Skeletal muscle satellite cell (primary cell): ENCODE data around the gene TEX2.
"Not testable (repeated sequence)": the region's sequence is repeated elsewhere in the genome, so short reads cannot be mapped to it uniquely, and the experiment has no call there.

Experiments
- H3K27me3 ChIP-seq: 2 replicates; pipeline ENCODE4 v1.7.0; 2013; ENCODE audit warnings: low read length; ENCODE audit not compliant: control insufficient read depth, insufficient read depth
- H3K36me3 ChIP-seq: 2 replicates; pipeline ENCODE4 v1.7.0; 2013; ENCODE audit warnings: mild to moderate bottlenecking, control low read depth, low read length; ENCODE audit not compliant: insufficient read depth
- H3K4me1 ChIP-seq: 2 replicates; pipeline ENCODE4 v1.7.0; 2013; ENCODE audit warnings: low read length; ENCODE audit not compliant: control insufficient read depth, insufficient read depth
- H3K4me2 ChIP-seq: 2 replicates; pipeline ENCODE4 v1.7.0; 2013; ENCODE audit warnings: mild to moderate bottlenecking, low read length
- H3K4me3 ChIP-seq: 2 replicates; pipeline ENCODE4 v1.7.0; 2013; ENCODE audit warnings: low read length
- H3K9ac ChIP-seq: 2 replicates; pipeline ENCODE4 v1.7.0; 2013; ENCODE audit warnings: mild to moderate bottlenecking, low read depth, low read length, moderate library complexity
- H3K9me3 ChIP-seq: replicated peaks from 2 replicates; pipeline ENCODE4 v1.7.0; 2013; ENCODE audit warnings: mild to moderate bottlenecking, control low read depth, low read length

The TEX2 gene

DNA sequence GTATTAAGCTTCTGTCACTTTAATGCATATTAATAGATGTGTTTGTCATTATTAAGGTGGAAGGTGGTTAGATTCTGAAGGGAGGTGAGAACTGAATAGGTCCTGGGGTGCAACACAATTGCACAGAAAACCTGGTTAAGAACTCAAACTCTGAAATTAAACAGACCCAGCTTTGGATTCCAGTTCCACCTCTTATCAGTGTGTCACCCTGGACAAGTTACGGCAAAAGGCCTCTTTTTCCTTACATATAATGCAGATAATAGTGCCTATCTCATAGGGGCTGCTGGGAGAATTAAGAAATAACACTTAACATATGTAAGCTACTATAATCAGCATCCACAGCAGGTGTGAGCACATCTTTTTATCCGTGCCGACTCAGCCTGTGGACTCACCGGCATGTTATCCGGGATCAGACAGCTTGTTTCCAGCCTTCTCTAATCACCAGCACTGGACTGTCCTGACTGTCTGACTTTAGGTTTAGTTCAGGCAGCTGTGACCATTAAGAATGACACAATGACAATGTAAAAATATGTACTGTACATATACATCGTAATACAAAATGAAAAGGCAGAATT is 31.4 kb downstream of the TEX2 start:
- Histone ChIP-seq H3K9ac (no peak overlapping the region), H3K4me1 (peaks cover 22% of the 10 kb centered on the region), H3K4me2 (no peak overlapping the region), H3K9me3 (no peaks in the 10 kb centered on the region), H3K36me3 (no peaks in the 10 kb centered on the region), H3K4me3 (no peak overlapping the region), H3K27me3 (no peaks in the 10 kb centered on the region)

DNA sequence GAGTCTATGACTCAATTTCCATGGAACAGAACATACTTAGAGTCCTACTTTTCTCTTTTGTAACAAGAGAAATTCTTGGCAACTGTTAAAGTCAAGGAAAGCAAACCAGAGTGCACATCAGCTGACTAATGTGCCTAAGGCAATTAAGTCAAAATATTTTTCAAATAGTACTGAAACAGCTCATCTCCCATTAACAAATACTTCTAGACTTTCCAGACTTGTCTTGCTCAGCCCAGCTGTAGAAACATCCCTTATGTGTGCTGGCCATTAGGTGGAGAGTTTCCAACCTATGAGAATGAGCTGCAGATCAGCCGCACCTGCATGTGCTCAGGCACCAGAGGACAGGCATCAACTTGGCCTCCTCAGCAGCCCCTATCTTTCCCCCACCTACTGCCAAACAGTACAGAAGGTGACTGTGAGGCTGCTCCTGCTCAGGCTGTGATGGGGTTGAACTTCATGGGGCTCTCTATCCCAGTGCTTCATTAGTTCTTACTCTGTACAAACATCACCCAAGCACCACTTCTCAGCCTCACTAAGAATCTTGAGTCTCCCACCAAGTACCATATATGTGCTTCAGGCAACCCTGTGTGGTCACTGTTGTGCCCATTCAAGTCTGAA is 32.2 kb downstream of the TEX2 start:
- Histone ChIP-seq H3K4me1 (peaks cover 22% of the 10 kb centered on the region), H3K4me2 (peak overlapping the region; percentile 36)

DNA sequence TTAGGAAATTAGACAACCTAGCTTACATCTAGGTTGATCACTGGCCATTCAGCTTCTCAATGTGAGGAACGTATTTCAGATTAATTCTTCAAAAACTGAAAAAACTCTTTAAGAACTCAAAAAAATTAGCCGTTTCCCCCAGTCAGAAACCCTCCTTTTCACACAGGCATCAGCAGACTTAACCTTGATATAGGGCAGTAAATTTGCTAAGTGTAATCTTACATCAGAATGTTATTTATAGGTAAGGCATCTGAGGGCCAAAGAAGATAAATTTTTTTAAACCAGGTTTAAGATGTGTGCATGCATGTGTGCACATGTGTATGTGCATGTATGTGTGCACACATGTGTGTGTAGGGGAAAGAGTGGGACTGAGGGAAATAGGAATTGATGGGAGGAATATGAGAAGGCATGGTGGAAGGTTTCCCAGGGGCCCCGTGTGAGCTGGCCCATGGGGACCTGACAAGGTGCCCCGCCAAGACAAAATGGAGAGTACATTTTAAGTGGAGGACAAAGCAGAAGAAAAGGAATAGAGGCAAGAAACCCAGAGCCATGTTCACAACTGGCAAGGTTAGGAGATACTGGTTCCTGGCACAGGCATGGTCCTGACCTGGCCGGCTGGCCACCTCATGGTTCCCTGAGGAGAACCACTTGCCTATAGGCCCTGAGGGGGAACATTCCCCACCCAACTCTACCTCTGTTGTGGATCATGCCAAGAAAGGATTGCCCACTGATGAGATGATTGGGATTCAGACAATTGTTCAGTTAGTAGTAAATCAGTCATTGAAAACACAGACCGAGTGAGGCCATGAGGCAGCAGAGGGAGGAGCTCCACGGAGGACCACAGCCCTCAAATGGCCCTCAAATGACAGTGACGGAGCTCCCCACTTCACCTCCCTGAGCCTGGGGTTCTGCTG is 33.0 kb downstream of the TEX2 start:
- peak overlapping the region; percentile 40 for H3K9ac ChIP-seq
- H3K4me2 ChIP-seq, result peak overlapping the region; percentile 36
- H3K9me3 ChIP-seq, result no peaks in the 10 kb centered on the region
- no peaks in the 10 kb centered on the region for H3K27me3 ChIP-seq
- H3K4me1 ChIP-seq, result peaks cover 22% of the 10 kb centered on the region
- peak overlapping the region; percentile 12 for H3K4me3 ChIP-seq
- H3K36me3 ChIP-seq, result no peaks in the 10 kb centered on the region

More for the DNA sequence above, 32.2 kb downstream of the TEX2 start:
- Histone ChIP-seq H3K36me3 (no peaks in the 10 kb centered on the region), H3K27me3 (no peaks in the 10 kb centered on the region), H3K9ac (peak overlapping the region; percentile 13), H3K4me3 (peak overlapping the region; percentile 21), H3K9me3 (no peaks in the 10 kb centered on the region)

DNA sequence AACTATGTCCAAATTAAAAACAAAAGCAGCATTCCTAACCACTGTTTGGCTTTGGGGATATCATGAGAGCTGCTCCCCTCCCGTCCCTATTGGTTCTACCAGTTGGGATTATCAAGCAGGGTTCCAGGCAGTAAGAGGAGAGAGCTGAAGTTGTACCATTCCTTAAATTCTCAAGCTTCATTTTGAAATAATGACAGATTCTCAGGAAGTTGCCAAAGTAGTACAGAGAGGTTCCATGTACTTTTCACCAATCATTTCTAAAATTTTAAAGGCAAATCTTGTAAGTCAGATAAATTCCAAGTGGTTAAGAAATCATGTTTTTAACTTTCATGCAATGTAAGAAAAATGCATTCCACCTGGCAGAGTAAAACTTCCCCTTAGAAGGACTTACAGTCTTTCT is 36.9 kb downstream of the TEX2 start:
- no peak overlapping the region for H3K4me2 ChIP-seq
- H3K36me3 ChIP-seq, result no peaks in the 10 kb centered on the region
- H3K27me3 ChIP-seq, result no peaks in the 10 kb centered on the region
- H3K4me1 ChIP-seq, result peaks cover 13% of the 10 kb centered on the region
- H3K9me3 ChIP-seq, result no peaks in the 10 kb centered on the region
- H3K4me3 ChIP-seq, result no peak overlapping the region
- no peak overlapping the region for H3K9ac ChIP-seq

- Histone ChIP-seq H3K9ac (no peak overlapping the region), H3K4me1 (peaks cover 7% of the 10 kb centered on the region), H3K27me3 (no peaks in the 10 kb centered on the region), H3K36me3 (no peaks in the 10 kb centered on the region), H3K4me2 (no peak overlapping the region), H3K4me3 (no peak overlapping the region), H3K9me3 (no peaks in the 10 kb centered on the region)
Measured at GRCh38 chr17:64225410-64225809, 37.6 kb downstream of the TEX2 start.

DNA sequence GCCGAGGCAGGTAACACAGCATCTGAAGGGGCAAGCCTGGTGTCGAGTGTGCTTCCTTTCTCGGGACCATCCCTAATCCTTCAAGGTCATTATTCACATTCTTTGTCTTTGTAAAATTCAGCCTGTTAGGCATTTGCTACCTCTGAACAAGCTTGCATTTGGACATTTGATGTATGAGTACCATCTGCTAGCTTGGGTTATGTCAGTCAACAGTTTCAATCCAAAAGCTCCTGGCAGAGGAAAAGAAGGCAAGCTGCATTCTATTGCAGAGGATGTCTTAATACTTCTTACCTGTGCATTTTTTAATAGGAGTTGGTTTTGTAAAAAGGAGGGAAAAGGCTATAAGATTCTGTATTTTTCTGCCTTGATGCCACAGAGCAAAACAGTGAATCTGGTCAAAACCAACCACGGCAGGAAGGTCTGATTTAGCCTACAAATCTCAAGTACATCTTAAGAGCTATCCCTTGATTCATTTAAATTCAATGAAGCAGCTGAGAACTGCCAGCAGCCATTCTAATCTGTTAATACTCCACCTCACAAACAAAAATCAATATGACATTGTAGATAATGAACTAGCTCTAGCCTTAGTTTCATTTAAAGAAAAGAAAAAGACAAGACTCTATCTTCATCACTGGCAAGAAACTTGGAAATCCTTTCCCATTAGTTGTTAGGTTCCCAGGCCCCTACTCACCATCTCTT is 39.0 kb downstream of the TEX2 start:
- no peaks in the 10 kb centered on the region for H3K36me3 ChIP-seq
- no peak overlapping the region for H3K4me3 ChIP-seq
- H3K27me3 ChIP-seq, result no peaks in the 10 kb centered on the region
- no peak overlapping the region for H3K4me2 ChIP-seq
- H3K4me1 ChIP-seq, result no peaks in the 10 kb centered on the region
- H3K9me3 ChIP-seq, result no peaks in the 10 kb centered on the region
- no peak overlapping the region for H3K9ac ChIP-seq

DNA sequence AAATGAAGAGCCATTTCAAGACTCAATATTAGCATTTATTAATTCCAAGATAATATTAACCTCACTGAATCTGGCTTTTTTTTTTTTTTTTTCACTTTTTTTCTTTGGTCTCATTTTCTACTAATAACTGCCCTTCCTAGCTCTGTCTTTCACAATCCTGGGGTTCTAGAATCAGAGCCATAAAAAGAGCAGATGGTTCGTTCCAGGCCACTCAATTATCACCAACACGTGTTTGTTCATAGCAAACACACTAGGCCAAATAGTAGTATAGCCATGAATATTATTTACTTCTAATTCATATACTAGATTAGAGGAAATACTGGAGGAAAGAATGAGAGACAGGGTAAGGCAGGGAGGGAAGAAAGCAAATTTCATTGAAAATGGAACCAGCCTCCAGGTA is 39.8 kb downstream of the TEX2 start:
- Histone ChIP-seq H3K4me3 (no peak overlapping the region), H3K9me3 (no peaks in the 10 kb centered on the region), H3K27me3 (no peaks in the 10 kb centered on the region), H3K36me3 (no peaks in the 10 kb centered on the region), H3K9ac (no peak overlapping the region), H3K4me2 (no peak overlapping the region), H3K4me1 (no peaks in the 10 kb centered on the region)

GRCh38 chr17:64221679-64222078 is 41.4 kb downstream of the TEX2 start:
- Histone ChIP-seq H3K4me1 (peaks cover 14% of the 10 kb centered on the region), H3K36me3 (no peaks in the 10 kb centered on the region), H3K27me3 (no peaks in the 10 kb centered on the region), H3K9me3 (no peaks in the 10 kb centered on the region), H3K4me2 (no peak overlapping the region), H3K4me3 (no peak overlapping the region), H3K9ac (no peak overlapping the region)

- H3K9ac ChIP-seq, H3K36me3 ChIP-seq: not testable (repeated sequence)
- H3K4me1 ChIP-seq, result peaks cover 24% of the 10 kb centered on the region
Measured at GRCh38 chr17:64220604-64221003, 42.5 kb downstream of the TEX2 start.

GRCh38 chr17:64219571-64219970 is 43.5 kb downstream of the TEX2 start:
- Histone ChIP-seq H3K27me3 (no peaks in the 10 kb centered on the region), H3K9ac (no peak overlapping the region), H3K9me3 (no peaks in the 10 kb centered on the region), H3K4me3 (no peak overlapping the region), H3K36me3 (no peaks in the 10 kb centered on the region), H3K4me2 (no peak overlapping the region), H3K4me1 (peaks cover 35% of the 10 kb centered on the region)

More at GRCh38 chr17:64220604-64221003, 42.5 kb downstream of the TEX2 start:
- H3K4me2 ChIP-seq, H3K9me3 ChIP-seq, H3K27me3 ChIP-seq, H3K4me3 ChIP-seq: not testable (repeated sequence)

- no peak overlapping the region for H3K4me2 ChIP-seq
- no peaks in the 10 kb centered on the region for H3K9me3 ChIP-seq
- H3K4me3 ChIP-seq, result no peak overlapping the region
- no peaks in the 10 kb centered on the region for H3K27me3 ChIP-seq
- H3K9ac ChIP-seq, result no peak overlapping the region
- H3K4me1 ChIP-seq, result peaks cover 36% of the 10 kb centered on the region
- peaks cover 10% of the 10 kb centered on the region for H3K36me3 ChIP-seq
Measured at GRCh38 chr17:64218066-64218465, 45.0 kb downstream of the TEX2 start.
